A549 (cell line): ENCODE results near the gene SCNN1B. TPM values are rescaled to one million over a fixed set of nuclear protein-coding genes. Genes with fewer than 3 reads are reported as not detected.

Experiments used
- ATAC-seq, 2 experiments: fragments of 200-7000 bp in 1 of 2; fragments of >200 bp in 1 of 2; cut with Nextera tagmentation in 1 of 2; cut with Tn5 transposase in 1 of 2; 3 replicates each; pipeline versions ENCODE4 v1.8.0 to v1.9.1; 2018 to 2020; ENCODE audit warnings: mild to moderate bottlenecking in 1 of 2, moderate library complexity in 1 of 2
- CTCF ChIA-PET: fragments of 300-600 bp; sonication (Branson Sonifier 250); formaldehyde crosslinking; extraction: SDS; loops from one replicate; lab custom pipeline; 2021; ENCODE audit warnings: antibody characterized with exemption, inconsistent platforms; lab: Yijun Ruan, JAX
- POLR2A ChIA-PET: fragments of 350-600 bp; formaldehyde crosslinking; extraction: SDS; loops from one replicate; lab custom pipeline; 2021; ENCODE audit warnings: antibody characterized with exemption, inconsistent platforms; lab: Yijun Ruan, JAX
- DNase-seq, 2 experiments: peaks; one replicate each; pipeline versions ENCODE4 v3.0.0 to v3.0.0-alpha.2; 2011 to 2016; ENCODE audit warnings: low read depth in 1 of 2, low spot score in 1 of 2
- FAIRE-seq: peaks from 2 replicates; lab custom pipeline; 2011; peaks lifted over from hg19 to GRCh38; lab: Jason Lieb, UNC
- H3K27ac ChIP-seq, 2 experiments: fragments of >200 bp; sonication (Bioruptor Twin); formaldehyde crosslinking; 3 replicates each; pipeline ENCODE4 v1.5.1; 2016 to 2017
- H3K4me1 ChIP-seq: fragments of >200 bp; sonication (Bioruptor Twin); formaldehyde crosslinking; 3 replicates; pipeline ENCODE4 v1.6.1; 2016
- H3K4me2 ChIP-seq: fragments of >200 bp; sonication (Bioruptor Twin); formaldehyde crosslinking; 3 replicates; pipeline ENCODE4 v1.6.1; 2016
- H3K4me3 ChIP-seq: fragments of >200 bp; sonication (Bioruptor Twin); formaldehyde crosslinking; 3 replicates; pipeline ENCODE4 v1.5.1; 2016
- H3K9me3 ChIP-seq: fragments of >200 bp; sonication (Bioruptor Twin); formaldehyde crosslinking; 3 replicates; pipeline ENCODE4 v1.6.1; 2016
- ATOH8 ChIP-seq: fragments of 250-450 bp; sonication (Bioruptor Pico); IDR thresholded peaks from 2 replicates; pipeline ENCODE4 v1.5.0; 2020; ENCODE audit warnings: low read depth, mild to moderate bottlenecking, moderate library complexity
- BCL3 ChIP-seq: fragments of >200 bp; sonication (Bioruptor Twin); formaldehyde crosslinking; IDR thresholded peaks from 3 replicates; pipeline ENCODE4 v1.6.1; 2016
- CBX8 ChIP-seq: fragments of 200-600 bp; sonication (generic); IDR thresholded peaks from 2 replicates; pipeline ENCODE4 v1.6.1; 2016
- CEBPB ChIP-seq, 2 experiments: fragments of >200 bp in 1 of 2; sonication (Bioruptor Twin) in 1 of 2; formaldehyde crosslinking in 1 of 2; IDR thresholded peaks; 2 replicates each; pipeline ENCODE4 v1.6.1; 2012 to 2016
- CHD2 ChIP-seq: fragments of 150-350 bp; IDR thresholded peaks from 2 replicates; pipeline ENCODE4 v1.6.1; 2014; ENCODE audit warnings: low read length; ENCODE audit not compliant: partially characterized antibody
- CHD4 ChIP-seq: fragments of 200-600 bp; sonication (generic); IDR thresholded peaks from 2 replicates; pipeline ENCODE4 v1.6.1; 2016; ENCODE audit warnings: antibody characterized with exemption, mild to moderate bottlenecking, borderline replicate concordance
- CTCF ChIP-seq: fragments of >200 bp; sonication (Bioruptor Twin); formaldehyde crosslinking; IDR thresholded peaks from 3 replicates; pipeline ENCODE4 v1.5.1; 2016
- E2F6 ChIP-seq: IDR thresholded peaks from 2 replicates; pipeline ENCODE4 v1.6.1; 2012; ENCODE audit warnings: low read depth, borderline replicate concordance
- EHF ChIP-seq: fragments of 250-450 bp; sonication (Bioruptor Pico); IDR thresholded peaks from 2 replicates; pipeline ENCODE4 v1.5.0; 2020; ENCODE audit warnings: mild to moderate bottlenecking
- ELK1 ChIP-seq: fragments of 150-350 bp; IDR thresholded peaks from 2 replicates; pipeline ENCODE4 v1.6.1; 2014; ENCODE audit warnings: low read depth, mild to moderate bottlenecking, low read length
- FOSB ChIP-seq: fragments of 250-450 bp; sonication (Bioruptor Pico); IDR thresholded peaks from 2 replicates; pipeline ENCODE4 v1.5.0; 2020; ENCODE audit warnings: mild to moderate bottlenecking, moderate library complexity
- FOSL2 ChIP-seq, 2 experiments: fragments of 450-650 bp in 1 of 2; fragments of >200 bp in 1 of 2; sonication (Bioruptor Twin) in 1 of 2; formaldehyde crosslinking; IDR thresholded peaks; 2 replicates each; pipeline versions ENCODE4 v1.5.0 to v1.6.1; 2016 to 2020; ENCODE audit warnings: mild to moderate bottlenecking in 1 of 2, moderate library complexity in 1 of 2
- FOXS1 ChIP-seq: fragments of 250-450 bp; sonication (Bioruptor Pico); IDR thresholded peaks from 2 replicates; pipeline ENCODE4 v1.5.0; 2020; ENCODE audit warnings: mild to moderate bottlenecking, moderate library complexity
- HES2 ChIP-seq: fragments of >200 bp; sonication (Bioruptor Twin); formaldehyde crosslinking; IDR thresholded peaks from 2 replicates; pipeline ENCODE4 v1.6.1; 2016
- HEYL ChIP-seq: fragments of 250-450 bp; sonication (Bioruptor Pico); IDR thresholded peaks from 2 replicates; pipeline ENCODE4 v1.8.0; 2021; ENCODE audit warnings: mild to moderate bottlenecking, moderate library complexity
- HOXB5 ChIP-seq: fragments of 250-450 bp; sonication (Bioruptor Pico); IDR thresholded peaks from 2 replicates; pipeline ENCODE4 v1.5.0; 2020; ENCODE audit warnings: mild to moderate bottlenecking, moderate library complexity
- MAZ ChIP-seq: fragments of 150-350 bp; IDR thresholded peaks from 2 replicates; pipeline ENCODE4 v1.6.1; 2014; ENCODE audit warnings: antibody characterized with exemption, low read depth, low read length, borderline replicate concordance
- MYC ChIP-seq: IDR thresholded peaks from 2 replicates; pipeline ENCODE4 v1.6.1; 2012; ENCODE audit warnings: mild to moderate bottlenecking, inconsistent platforms, low read length, improper control_type of control experiment, borderline replicate concordance
- NR3C1 ChIP-seq: fragments of >200 bp; sonication (Bioruptor Twin); formaldehyde crosslinking; IDR thresholded peaks from 3 replicates; pipeline ENCODE4 v1.6.1; 2017
- PBX3 ChIP-seq: IDR thresholded peaks from 2 replicates; pipeline ENCODE4 v1.6.1; 2012
- POLR2AphosphoS2 ChIP-seq: conservative IDR thresholded peaks from 2 replicates; pipeline ENCODE4 v1.6.1; 2012; ENCODE audit warnings: low read length, improper control_type of control experiment, inconsistent platforms
- RFX5 ChIP-seq: fragments of 450-650 bp; IDR thresholded peaks from 2 replicates; pipeline ENCODE4 v1.7.1; 2014; ENCODE audit warnings: antibody characterized with exemption, mild to moderate bottlenecking, moderate library complexity
- RNF2 ChIP-seq: fragments of 200-600 bp; sonication (generic); IDR thresholded peaks from 2 replicates; pipeline ENCODE4 v1.6.1; 2016; ENCODE audit warnings: low read depth, mild to moderate bottlenecking, antibody characterized with exemption, moderate library complexity, borderline replicate concordance
- SREBF2 ChIP-seq: fragments of 450-650 bp; IDR thresholded peaks from 2 replicates; pipeline ENCODE4 v1.6.1; 2014; ENCODE audit warnings: mild to moderate bottlenecking, moderate library complexity
- ZC3H11A ChIP-seq: fragments of 450-650 bp; IDR thresholded peaks from 2 replicates; pipeline ENCODE4 v1.6.1; 2014; ENCODE audit warnings: antibody characterized with exemption, mild to moderate bottlenecking
- ZFP36 ChIP-seq: fragments of 450-650 bp; IDR thresholded peaks from 2 replicates; pipeline ENCODE4 v1.6.1; 2014; ENCODE audit warnings: borderline replicate concordance; ENCODE audit not compliant: partially characterized antibody
- ZNF302 ChIP-seq: fragments of 250-450 bp; sonication (Bioruptor Pico); IDR thresholded peaks from 2 replicates; pipeline ENCODE4 v1.9.0; 2021; ENCODE audit warnings: inconsistent platforms, mild to moderate bottlenecking, moderate library complexity
- WGBS: methylation state at CpG from one replicate; pipeline ENCODE4 v1.1.6; 2017; ENCODE audit errors: missing lambda C conversion rate; 5-methylcytosine and 5-hydroxymethylcytosine counted together
- polyA plus RNA-seq, 4 experiments: library from polyadenylated mRNA; depleted of rRNA in 3 of 4; stranded (reverse); fragments of >200 nt; fragmentation: RNase III in 1 of 4; extraction: RNeasy Plus Mini Kit Qiagen cat#74134 plus additional on column Dnase treatment in 1 of 4; gene quantifications; 2 replicates in 3 of 4; 3 replicates in 1 of 4; pipeline ENCODE4 v1.2.3, GENCODE V29; 2011 to 2017

The SCNN1B gene
- polyA plus RNA-seq, 2 of the 4 experiments (the other 2 are of a cell fraction): 0.25 TPM; not detected in 1

GRCh38 chr16:23356941-23357340 is 54.8 kb downstream of the SCNN1B start:
- DNase-seq (no peak), ATAC-seq (no peak), FAIRE-seq (no peak)
- WGBS: 100% methylated on average over 4 of the region's 7 CpGs
- TF ChIP-seq ZC3H11A: no peak
- no peak for TF ChIP-seq FOSB
- no peak for TF ChIP-seq ELK1
- TF ChIP-seq HOXB5 (CRISPR knock-in tag): no peak
- no peak for TF ChIP-seq CBX8
- TF ChIP-seq HEYL: no peak
- no peak for TF ChIP-seq BCL3
- no peak for TF ChIP-seq MAZ
- TF ChIP-seq SREBF2: no peak
- TF ChIP-seq HES2: no peak
- no peak for TF ChIP-seq MYC
- no peak for TF ChIP-seq PBX3
- no peak for TF ChIP-seq ZNF302 (CRISPR knock-in tag)
- TF ChIP-seq EHF (CRISPR knock-in tag): no peak
- Histone ChIP-seq H3K27ac (no peak overlapping the region), H3K4me2 (no peak overlapping the region), H3K9me3 (no peaks in the 10 kb centered on the region), H3K4me3 (no peak overlapping the region), H3K4me1 (no peaks in the 10 kb centered on the region; the same call in 2 of the 3 replicates)
- CTCF ChIA-PET: interaction anchor here (1.3 to 1.9 kb wide), 2 partner anchors 78 to 155 kb away, joined by 3 to 6 read pairs; no protein-coding TSS in a partner anchor
- POLR2A ChIA-PET: no interaction called here

GRCh38 chr16:23357761-23358290 is 55.7 kb downstream of the SCNN1B start:
- TF ChIP-seq CHD2 (no peak), ZFP36 (no peak), CEBPB (IDR thresholded peaks at IDR 0.05) (no peak), FOSL2 (IDR thresholded peaks at IDR 0.05) (no peak), FOSL2 (CRISPR knock-in tag; IDR thresholded peaks at IDR 0.05) (no peak), CTCF (no peak), NR3C1 (no peak), E2F6 (no peak), POLR2AphosphoS2 (no peak), CHD4 (no peak), BCL3 (no peak), RNF2 (no peak), ZNF302 (CRISPR knock-in tag) (no peak), HEYL (no peak), MYC (no peak), SREBF2 (no peak), RFX5 (no peak), FOXS1 (CRISPR knock-in tag) (no peak), ATOH8 (no peak)
- Histone ChIP-seq H3K27ac (no peak overlapping the region), H3K4me1 (peaks cover 6% of the 10 kb centered on the region; the same call in 1 of the 3 replicates), H3K9me3 (no peaks in the 10 kb centered on the region), H3K4me3 (no peak overlapping the region), H3K4me2 (no peak overlapping the region)
- ChIA-PET POLR2A (no interaction called here), CTCF (interaction anchor here (1.0 to 1.9 kb wide), 2 partner anchors 77 to 176 kb away, joined by 3 to 6 read pairs; no protein-coding TSS in a partner anchor)
- DNase-seq (no peak), FAIRE-seq (no peak), ATAC-seq (no peak)
- WGBS: 78% methylated on average over 8 of the region's 8 CpGs
